H9 (cell line): ENCODE measurements around the gene AHNAK. TPM values are rescaled to one million over a fixed set of nuclear protein-coding genes. Genes with fewer than 3 reads are reported as not detected.

Experiments used
- DNase-seq: peaks from one replicate; pipeline ENCODE4 v3.0.0-alpha.2; 2017
- H2AFZ ChIP-seq: one replicate; pipeline ENCODE4 v1.6.1; 2013; ENCODE audit warnings: mild to moderate bottlenecking, low read length, control low read depth, moderate library complexity
- H2AK5ac ChIP-seq: 2 replicates; pipeline ENCODE4 v1.6.1; 2013; ENCODE audit warnings: low read length, control low read depth, mixed read lengths; ENCODE audit not compliant: insufficient read length
- H2BK120ac ChIP-seq: one replicate; pipeline ENCODE4 v1.6.1; 2013; ENCODE audit warnings: low read depth, mild to moderate bottlenecking, low read length, control low read depth, inconsistent platforms; ENCODE audit not compliant: poor library complexity, severe bottlenecking
- H2BK12ac ChIP-seq: 2 replicates; pipeline ENCODE4 v1.6.1; 2013; ENCODE audit warnings: low read length, control low read depth, mixed read lengths, low read depth; ENCODE audit not compliant: insufficient read length
- H2BK15ac ChIP-seq: 2 replicates; pipeline ENCODE4 v1.6.1; 2013; ENCODE audit warnings: low read depth, low read length, control low read depth
- H2BK20ac ChIP-seq: one replicate; pipeline ENCODE4 v1.6.1; 2013; ENCODE audit warnings: low read depth, mild to moderate bottlenecking, low read length, control low read depth, inconsistent platforms; ENCODE audit not compliant: poor library complexity, severe bottlenecking
- H2BK5ac ChIP-seq: 2 replicates; pipeline ENCODE4 v1.6.1; 2013; ENCODE audit warnings: low read length, control low read depth, mixed read lengths; ENCODE audit not compliant: insufficient read length
- H3K14ac ChIP-seq: 2 replicates; pipeline ENCODE4 v1.6.1; 2013; ENCODE audit warnings: low read length, control low read depth; ENCODE audit not compliant: insufficient read depth
- H3K18ac ChIP-seq: 2 replicates; pipeline ENCODE4 v1.6.1; 2013; ENCODE audit warnings: low read depth, mild to moderate bottlenecking, mixed read lengths, low read length, control low read depth; ENCODE audit not compliant: insufficient read length
- H3K23ac ChIP-seq: 2 replicates; pipeline ENCODE4 v1.6.1; 2013; ENCODE audit warnings: low read length, control low read depth, mixed read lengths, low read depth; ENCODE audit not compliant: insufficient read length
- H3K23me2 ChIP-seq: 2 replicates; pipeline ENCODE4 v1.6.1; 2013; ENCODE audit warnings: low read depth, mild to moderate bottlenecking, mixed read lengths, low read length, control low read depth; ENCODE audit not compliant: insufficient read length, poor library complexity, severe bottlenecking
- H3K27ac ChIP-seq: 2 replicates; pipeline ENCODE4 v1.5.1; 2013; ENCODE audit warnings: low read length, control low read depth, mixed read lengths, low read depth; ENCODE audit not compliant: insufficient read length
- H3K27me3 ChIP-seq: 2 replicates; pipeline ENCODE4 v1.6.1; 2013; ENCODE audit warnings: low read length, control low read depth, inconsistent platforms; ENCODE audit not compliant: insufficient read depth
- H3K4ac ChIP-seq: 2 replicates; pipeline ENCODE4 v1.6.1; 2013; ENCODE audit warnings: low read depth, mild to moderate bottlenecking, control low read depth, inconsistent platforms, low read length, moderate library complexity
- H3K4me1 ChIP-seq: 2 replicates; pipeline ENCODE4 v1.6.1; 2013; ENCODE audit warnings: low read length, control low read depth, inconsistent platforms; ENCODE audit not compliant: insufficient read depth
- H3K4me2 ChIP-seq: 2 replicates; pipeline ENCODE4 v1.6.1; 2013; ENCODE audit warnings: low read length, control low read depth, mixed read lengths; ENCODE audit not compliant: insufficient read length, insufficient read depth
- H3K56ac ChIP-seq: 2 replicates; pipeline ENCODE4 v1.6.1; 2013; ENCODE audit warnings: low read depth, mild to moderate bottlenecking, mixed read lengths, low read length, control low read depth; ENCODE audit not compliant: insufficient read length
- H3K79me1 ChIP-seq: 2 replicates; pipeline ENCODE4 v1.6.1; 2013; ENCODE audit warnings: low read depth, mild to moderate bottlenecking, moderate library complexity, low read length, control low read depth, inconsistent platforms; ENCODE audit not compliant: insufficient read depth, poor library complexity, severe bottlenecking
- H3K79me2 ChIP-seq: 2 replicates; pipeline ENCODE4 v1.6.1; 2013; ENCODE audit warnings: low read length, control low read depth, inconsistent platforms; ENCODE audit not compliant: insufficient read depth
- H3K9ac ChIP-seq: 2 replicates; pipeline ENCODE4 v1.6.1; 2013; ENCODE audit warnings: low read length, control low read depth, mixed read lengths; ENCODE audit not compliant: insufficient read length; ENCODE audit errors: extremely low read depth
- H3K9me3 ChIP-seq: one replicate; pipeline ENCODE4 v1.6.1; 2013; ENCODE audit warnings: low read depth, low read length, inconsistent platforms; ENCODE audit not compliant: control insufficient read depth
- H3T11ph ChIP-seq: one replicate; pipeline ENCODE4 v1.6.1; 2013; ENCODE audit warnings: mild to moderate bottlenecking, low read length, control low read depth, inconsistent platforms
- H4K20me1 ChIP-seq: one replicate; pipeline ENCODE4 v1.6.1; 2013; ENCODE audit not compliant: control insufficient read depth, insufficient read length, insufficient read depth
- H4K5ac ChIP-seq: 2 replicates; pipeline ENCODE4 v1.6.1; 2013; ENCODE audit warnings: low read depth, mild to moderate bottlenecking, mixed read lengths, low read length, control low read depth; ENCODE audit not compliant: insufficient read length
- H4K8ac ChIP-seq: replicated peaks from 2 replicates; pipeline ENCODE4 v1.6.1; 2013; ENCODE audit warnings: low read length, control low read depth, mixed read lengths, low read depth; ENCODE audit not compliant: insufficient read length
- H4K91ac ChIP-seq: 2 replicates; pipeline ENCODE4 v1.6.1; 2013; ENCODE audit warnings: low read depth, mild to moderate bottlenecking, moderate library complexity, mixed read lengths, low read length, control low read depth; ENCODE audit not compliant: insufficient read length
- H3K27ac Mint-ChIP-seq, 3 experiments: 2 replicates in 2 of 3; 3 replicates in 1 of 3; pipeline ENCODE4 v1.8.0; 2020 to 2021; ENCODE audit warnings: mixed read lengths in 3 of 3, mild to moderate bottlenecking in 1 of 3, moderate library complexity in 1 of 3
- H3K27me3 Mint-ChIP-seq: 2 replicates; pipeline ENCODE4 v1.8.0; 2021; ENCODE audit warnings: low read depth, mild to moderate bottlenecking, moderate library complexity, mixed read lengths
- H3K36me3 Mint-ChIP-seq, 3 experiments: 2 replicates in 2 of 3; 3 replicates in 1 of 3; pipeline ENCODE4 v1.8.0; 2020 to 2021; ENCODE audit warnings: low read depth in 3 of 3, mixed read lengths in 3 of 3; ENCODE audit not compliant: insufficient read depth in 1 of 3
- H3K4me1 Mint-ChIP-seq, 2 experiments: 2 replicates each; pipeline ENCODE4 v1.8.0; 2020; ENCODE audit warnings: mixed read lengths in 2 of 2
- H3K4me3 Mint-ChIP-seq, 2 experiments: 2 replicates in 1 of 2; 3 replicates in 1 of 2; pipeline ENCODE4 v1.8.0; 2020 to 2021; ENCODE audit warnings: mild to moderate bottlenecking in 2 of 2, mixed read lengths in 2 of 2, moderate library complexity in 1 of 2
- H3K9me3 Mint-ChIP-seq, 2 experiments: 2 replicates in 1 of 2; 3 replicates in 1 of 2; pipeline ENCODE4 v1.8.0; 2020; ENCODE audit warnings: mild to moderate bottlenecking in 2 of 2, mixed read lengths in 2 of 2, moderate library complexity in 1 of 2
- CTCF ChIP-seq: fragments of 200-600 bp; sonication (generic); conservative IDR thresholded peaks from 3 replicates; pipeline ENCODE4 v1.8.0; 2021; ENCODE audit warnings: antibody characterized with exemption, mild to moderate bottlenecking
- WGBS: extraction: QIAGEN DNeasy Blood & Tissue Kit; methylation state at CpG from one replicate; pipeline ENCODE4 v1.1.7; 2013; ENCODE audit warnings: missing lambda C conversion rate, low lambda C conversion rate, mixed read lengths; ENCODE audit not compliant: insufficient read length; ENCODE audit errors: extremely low coverage; 5-methylcytosine and 5-hydroxymethylcytosine counted together
- total RNA-seq: library from RNA; stranded (reverse); gene quantifications from 2 replicates; pipeline ENCODE4 v1.2.1, GENCODE V29; 2021

AHNAK gene
- total RNA-seq, 1 experiment from 2014 or later, result 15.2 TPM

GRCh38 chr11:62409831-62410230 lies 136.8 kb downstream of the AHNAK start:
- no peak for DNase-seq
- Histone ChIP-seq H3K18ac (no peak overlapping the region), H3K9me3 (no peaks in the 10 kb centered on the region), H2BK12ac (no peak overlapping the region), H3K27me3 (no peaks in the 10 kb centered on the region), H2BK15ac (no peak overlapping the region), H4K91ac (no peak overlapping the region), H3K23me2 (no peaks in the 10 kb centered on the region), H3K4me1 (no peaks in the 10 kb centered on the region), H3K79me1 (no peaks in the 10 kb centered on the region), H2BK20ac (no peak overlapping the region), H4K20me1 (no peaks in the 10 kb centered on the region), H3T11ph (no peak overlapping the region), H2AFZ (no peak overlapping the region), H3K79me2 (no peaks in the 10 kb centered on the region), H3K14ac (no peak overlapping the region), H3K9ac (no peak overlapping the region), H4K8ac (no peak overlapping the region), H3K27ac (no peak overlapping the region), H2BK5ac (no peak overlapping the region), H4K5ac (no peak overlapping the region), H2BK120ac (no peak overlapping the region), H3K4ac (no peak overlapping the region), H2AK5ac (no peak overlapping the region), H3K56ac (no peak overlapping the region), H3K4me2 (no peak overlapping the region), H3K23ac (no peak overlapping the region)
- no peak for TF ChIP-seq CTCF
- Mint-ChIP-seq H3K9me3 (no peaks in the 10 kb centered on the region), H3K27ac (no peak overlapping the region), H3K36me3 (no peaks in the 10 kb centered on the region), H3K27me3 (no peaks in the 10 kb centered on the region; the same call in none of the 2 replicates), H3K4me3 (no peak overlapping the region), H3K4me1 (peaks cover 0 to 2% of the 10 kb centered on the region in 2 experiments; a peak in 2 of 4 replicates)
- WGBS, result no CpG with 5 or more reads among the region's 8 CpGs
